Lower lobe of right lung (tissue), 2 donors: ENCODE results near the gene PSD2. TPM values are rescaled to one million over a fixed set of nuclear protein-coding genes. Genes with fewer than 3 reads are reported as not detected.

Experiments
- ATAC-seq, 2 donors: fragments of 200-7000 bp; cut with Tn5 transposase; one replicate each; pipeline ENCODE4 v1.9.1; 2020 to 2022; ENCODE audit warnings: mild to moderate bottlenecking in 2 of 2, moderate library complexity in 2 of 2
- DNase-seq: peaks from one replicate; pipeline ENCODE4 v3.0.0-alpha.2; 2020
- H3K27ac ChIP-seq: fragments of 200-600 bp; one replicate; pipeline ENCODE4 v1.8.0; 2022
- H3K27me3 ChIP-seq: fragments of 200-600 bp; one replicate; pipeline ENCODE4 v1.8.0; 2022; ENCODE audit warnings: low read depth
- H3K36me3 ChIP-seq: fragments of 200-600 bp; one replicate; pipeline ENCODE4 v1.8.0; 2022; ENCODE audit warnings: mild to moderate bottlenecking
- H3K4me1 ChIP-seq: fragments of 200-600 bp; one replicate; pipeline ENCODE4 v1.8.0; 2022
- H3K4me3 ChIP-seq: fragments of 200-600 bp; one replicate; pipeline ENCODE4 v1.8.0; 2022; ENCODE audit warnings: mild to moderate bottlenecking
- H3K9me3 ChIP-seq: fragments of 200-600 bp; one replicate; pipeline ENCODE4 v1.8.0; 2022
- CTCF ChIP-seq: fragments of 200-600 bp; IDR thresholded peaks from one replicate; pipeline ENCODE4 v1.8.0; 2022; ENCODE audit warnings: antibody characterized with exemption, mild to moderate bottlenecking
- intact Hi-C: fragments of 100-400 bp; cut with DNase I; formaldehyde crosslinking; loops from one replicate; pipeline ENCODE4 v1.11.0; 2022
- total RNA-seq: library from RNA; stranded (reverse); fragmentation: NEBNext Ultra II Directional; extraction: Animal tissue kit (Norgen Biotek cat#: 25700); gene quantifications from one replicate; pipeline ENCODE4 v1.2.1, GENCODE V29; 2021
- donor health status: DM: no; HTN: yes; CAD: no; lungs with severe emphysema.

PSD2 gene
- total RNA-seq, 1 donor from 2014 or later, result not detected

DNA sequence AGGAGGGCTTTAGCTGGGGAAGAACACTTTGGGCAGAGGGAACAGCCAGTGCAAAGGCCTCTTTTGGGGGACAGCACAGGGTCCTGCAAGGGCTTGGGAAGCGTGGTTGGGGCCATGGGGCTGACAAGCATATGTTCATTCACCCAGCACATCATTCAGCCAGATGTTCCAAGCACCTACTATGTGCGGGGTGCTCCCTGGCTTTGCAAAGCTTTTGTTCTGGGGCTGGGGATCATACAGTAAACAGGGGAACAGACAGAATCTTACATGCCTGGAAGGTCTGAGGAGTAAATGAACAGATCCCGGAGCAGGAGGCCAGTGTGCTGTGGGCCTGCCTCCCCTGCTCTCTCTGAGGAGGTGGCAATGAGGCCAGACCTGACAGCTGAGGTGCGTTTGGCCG is 16.7 kb downstream of the PSD2 start:
- H3K36me3 ChIP-seq, result no peaks in the 10 kb centered on the region
- ATAC-seq (no peak), DNase-seq (peak; percentile 8)
- no peak overlapping the region for H3K4me3 ChIP-seq
- no peaks in the 10 kb centered on the region for H3K4me1 ChIP-seq
- intact Hi-C loops, result no loop called here
- peaks cover 12% of the 10 kb centered on the region for H3K27me3 ChIP-seq
- H3K27ac ChIP-seq, result no peak overlapping the region
- no peak for TF ChIP-seq CTCF
- no peaks in the 10 kb centered on the region for H3K9me3 ChIP-seq

GRCh38 chr5:139812836-139813805 is 17.5 kb downstream of the PSD2 start:
- Histone ChIP-seq H3K36me3 (no peaks in the 10 kb centered on the region), H3K27me3 (peaks cover 12% of the 10 kb centered on the region), H3K27ac (no peak overlapping the region), H3K4me1 (no peaks in the 10 kb centered on the region), H3K4me3 (no peak overlapping the region), H3K9me3 (no peaks in the 10 kb centered on the region)
- ATAC-seq (no peak), DNase-seq (peak; percentile 28)
- no peak for TF ChIP-seq CTCF
- intact Hi-C loops, result no loop called here

DNA sequence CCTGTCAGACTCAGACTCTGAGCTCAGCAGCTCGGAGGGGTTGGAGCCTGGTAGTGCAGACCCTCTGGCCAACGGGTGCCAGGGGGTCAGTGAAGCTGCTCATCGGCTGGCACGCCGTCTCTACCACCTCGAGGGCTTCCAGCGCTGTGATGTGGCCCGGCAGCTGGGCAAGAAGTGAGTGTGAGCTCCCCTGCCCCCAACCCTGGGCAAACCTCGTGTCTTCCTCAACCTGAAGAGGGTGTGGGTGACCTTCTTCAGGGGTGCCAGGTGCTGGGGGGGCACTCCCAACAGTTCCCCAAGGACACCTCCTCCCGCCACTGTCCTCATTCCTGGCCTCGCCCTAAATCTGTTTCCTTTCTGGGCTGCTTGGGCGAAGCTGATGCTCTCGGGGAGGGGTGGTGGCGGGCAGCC is 18.6 kb downstream of the PSD2 start:
- no peak for ATAC-seq
- peak; percentile 26 for DNase-seq
- no peaks in the 10 kb centered on the region for H3K4me1 ChIP-seq

GRCh38 chr5:139814704-139815280 is 19.2 kb downstream of the PSD2 start:
- no peaks in the 10 kb centered on the region for H3K36me3 ChIP-seq
- intact Hi-C loops, result no loop called here
- H3K9me3 ChIP-seq, result peaks cover 10% of the 10 kb centered on the region
- no peak overlapping the region for H3K4me3 ChIP-seq
- TF ChIP-seq CTCF, result no peak
- no peak overlapping the region for H3K27ac ChIP-seq
- H3K4me1 ChIP-seq, result no peaks in the 10 kb centered on the region
- H3K27me3 ChIP-seq, result no peaks in the 10 kb centered on the region
- peak; percentile 29 for DNase-seq
- no peak for ATAC-seq

More for the DNA sequence above, 18.6 kb downstream of the PSD2 start:
- H3K27ac ChIP-seq, result no peak overlapping the region
- H3K9me3 ChIP-seq, result peaks cover 10% of the 10 kb centered on the region
- intact Hi-C loops, result no loop called here
- H3K36me3 ChIP-seq, result no peaks in the 10 kb centered on the region
- TF ChIP-seq CTCF, result no peak
- H3K27me3 ChIP-seq, result peaks cover 5% of the 10 kb centered on the region
- H3K4me3 ChIP-seq, result no peak overlapping the region

- peaks cover 10% of the 10 kb centered on the region for H3K9me3 ChIP-seq
- intact Hi-C loops, result no loop called here
- H3K36me3 ChIP-seq, result no peaks in the 10 kb centered on the region
- no peak overlapping the region for H3K4me3 ChIP-seq
- no peak overlapping the region for H3K27ac ChIP-seq
- no peak for ATAC-seq
- DNase-seq, result no peak
- no peak for TF ChIP-seq CTCF
- H3K27me3 ChIP-seq, result no peaks in the 10 kb centered on the region
- H3K4me1 ChIP-seq, result no peaks in the 10 kb centered on the region
Measured at GRCh38 chr5:139816566-139816965, 21.0 kb downstream of the PSD2 start.
